Progenitor cell of endocrine pancreas (in vitro differentiated cells): Measurements from ENCODE around the gene PRPS2. TPM values are rescaled to one million over a fixed set of nuclear protein-coding genes. Genes with fewer than 3 reads are reported as not detected.
A peak's percentile ranks its signal among the peaks of the same experiment; 100 is the strongest.

Source experiments
- DNase-seq: peaks from one replicate; pipeline ENCODE4 v3.0.0; 2021; ENCODE audit warnings: low spot score; ENCODE audit not compliant: unreplicated experiment
- H3K27ac Mint-ChIP-seq: 2 replicates; pipeline ENCODE4 v1.8.0; 2021; ENCODE audit warnings: mild to moderate bottlenecking, moderate library complexity, mixed read lengths
- H3K27me3 Mint-ChIP-seq: 2 replicates; pipeline ENCODE4 v1.8.0; 2021; ENCODE audit warnings: mixed read lengths
- H3K36me3 Mint-ChIP-seq: 2 replicates; pipeline ENCODE4 v1.8.0; 2022; ENCODE audit warnings: mixed read lengths; ENCODE audit not compliant: insufficient read depth
- H3K4me1 Mint-ChIP-seq: 2 replicates; pipeline ENCODE4 v1.8.0; 2021; ENCODE audit warnings: low read depth, mixed read lengths
- H3K4me3 Mint-ChIP-seq: 2 replicates; pipeline ENCODE4 v1.8.0; 2021; ENCODE audit warnings: low read depth, mild to moderate bottlenecking, moderate library complexity, mixed read lengths
- H3K9me3 Mint-ChIP-seq: 2 replicates; pipeline ENCODE4 v1.8.0; 2021; ENCODE audit warnings: low read depth, mixed read lengths
- total RNA-seq: library from RNA; stranded (reverse); gene quantifications from 2 replicates; pipeline ENCODE4 v1.2.1, GENCODE V29; 2021
- TF ChIP-seq, protein P1 (sequence below): fragments of 200-600 bp; sonication (generic); IDR thresholded peaks from one replicate; pipeline ENCODE4 v1.5.0; 2021; ENCODE audit warnings: antibody characterized with exemption, mild to moderate bottlenecking; ENCODE audit not compliant: unreplicated experiment

Gene PRPS2
- total RNA-seq, 1 donor from 2014 or later: 18.6 TPM

- Mint-ChIP-seq H3K9me3 (peaks cover 16% of the 10 kb centered on the region), H3K27me3 (no peaks in the 10 kb centered on the region)
- TF ChIP-seq, protein P1, sequence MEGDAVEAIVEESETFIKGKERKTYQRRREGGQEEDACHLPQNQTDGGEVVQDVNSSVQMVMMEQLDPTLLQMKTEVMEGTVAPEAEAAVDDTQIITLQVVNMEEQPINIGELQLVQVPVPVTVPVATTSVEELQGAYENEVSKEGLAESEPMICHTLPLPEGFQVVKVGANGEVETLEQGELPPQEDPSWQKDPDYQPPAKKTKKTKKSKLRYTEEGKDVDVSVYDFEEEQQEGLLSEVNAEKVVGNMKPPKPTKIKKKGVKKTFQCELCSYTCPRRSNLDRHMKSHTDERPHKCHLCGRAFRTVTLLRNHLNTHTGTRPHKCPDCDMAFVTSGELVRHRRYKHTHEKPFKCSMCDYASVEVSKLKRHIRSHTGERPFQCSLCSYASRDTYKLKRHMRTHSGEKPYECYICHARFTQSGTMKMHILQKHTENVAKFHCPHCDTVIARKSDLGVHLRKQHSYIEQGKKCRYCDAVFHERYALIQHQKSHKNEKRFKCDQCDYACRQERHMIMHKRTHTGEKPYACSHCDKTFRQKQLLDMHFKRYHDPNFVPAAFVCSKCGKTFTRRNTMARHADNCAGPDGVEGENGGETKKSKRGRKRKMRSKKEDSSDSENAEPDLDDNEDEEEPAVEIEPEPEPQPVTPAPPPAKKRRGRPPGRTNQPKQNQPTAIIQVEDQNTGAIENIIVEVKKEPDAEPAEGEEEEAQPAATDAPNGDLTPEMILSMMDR: no peak
Measured at GRCh38 chrX:12843668-12844279, 52.6 kb downstream of the PRPS2 start.

DNA sequence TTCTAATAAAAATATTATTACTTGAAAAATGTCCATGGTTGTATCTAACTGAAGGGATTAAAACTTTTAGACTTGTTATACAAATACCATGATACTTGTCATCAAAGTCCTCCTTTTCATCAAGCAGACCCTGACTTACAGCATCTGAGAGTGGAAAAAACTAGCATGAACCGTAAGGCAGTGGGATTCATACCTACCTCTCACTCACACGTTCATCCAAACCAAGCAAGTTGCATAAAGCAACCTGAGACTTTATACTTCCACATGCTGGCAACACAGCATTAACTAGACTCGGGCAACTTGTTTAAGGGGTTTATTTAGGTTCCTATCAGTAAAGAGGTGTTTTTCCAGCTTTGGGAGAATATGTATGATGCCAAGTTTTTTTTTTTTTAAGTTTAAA lies 53.1 kb downstream of the PRPS2 start:
- Mint-ChIP-seq H3K27me3 (no peaks in the 10 kb centered on the region), H3K27ac (no peak overlapping the region), H3K9me3 (peaks cover 18% of the 10 kb centered on the region), H3K4me1 (peaks cover 8% of the 10 kb centered on the region), H3K36me3 (no peaks in the 10 kb centered on the region), H3K4me3 (no peak overlapping the region)
- TF ChIP-seq, protein P1: no peak
- no peak for DNase-seq

More at GRCh38 chrX:12843668-12844279, 52.6 kb downstream of the PRPS2 start:
- DNase-seq: no peak
- Mint-ChIP-seq H3K4me1 (peaks cover 8% of the 10 kb centered on the region), H3K27ac (peak overlapping the region; percentile 92), H3K36me3 (no peaks in the 10 kb centered on the region), H3K4me3 (peak overlapping the region; percentile 0)

GRCh38 chrX:12865359-12865758 lies 74.1 kb downstream of the PRPS2 start:
- no peaks in the 10 kb centered on the region for H3K27me3 Mint-ChIP-seq
- H3K27ac Mint-ChIP-seq: no peak overlapping the region
- no peaks in the 10 kb centered on the region for H3K4me1 Mint-ChIP-seq
- H3K4me3 Mint-ChIP-seq: no peak overlapping the region
- H3K9me3 Mint-ChIP-seq: peaks cover 35% of the 10 kb centered on the region
- TF ChIP-seq, protein P1: no peak
- DNase-seq: no peak
- no peaks in the 10 kb centered on the region for H3K36me3 Mint-ChIP-seq

DNA sequence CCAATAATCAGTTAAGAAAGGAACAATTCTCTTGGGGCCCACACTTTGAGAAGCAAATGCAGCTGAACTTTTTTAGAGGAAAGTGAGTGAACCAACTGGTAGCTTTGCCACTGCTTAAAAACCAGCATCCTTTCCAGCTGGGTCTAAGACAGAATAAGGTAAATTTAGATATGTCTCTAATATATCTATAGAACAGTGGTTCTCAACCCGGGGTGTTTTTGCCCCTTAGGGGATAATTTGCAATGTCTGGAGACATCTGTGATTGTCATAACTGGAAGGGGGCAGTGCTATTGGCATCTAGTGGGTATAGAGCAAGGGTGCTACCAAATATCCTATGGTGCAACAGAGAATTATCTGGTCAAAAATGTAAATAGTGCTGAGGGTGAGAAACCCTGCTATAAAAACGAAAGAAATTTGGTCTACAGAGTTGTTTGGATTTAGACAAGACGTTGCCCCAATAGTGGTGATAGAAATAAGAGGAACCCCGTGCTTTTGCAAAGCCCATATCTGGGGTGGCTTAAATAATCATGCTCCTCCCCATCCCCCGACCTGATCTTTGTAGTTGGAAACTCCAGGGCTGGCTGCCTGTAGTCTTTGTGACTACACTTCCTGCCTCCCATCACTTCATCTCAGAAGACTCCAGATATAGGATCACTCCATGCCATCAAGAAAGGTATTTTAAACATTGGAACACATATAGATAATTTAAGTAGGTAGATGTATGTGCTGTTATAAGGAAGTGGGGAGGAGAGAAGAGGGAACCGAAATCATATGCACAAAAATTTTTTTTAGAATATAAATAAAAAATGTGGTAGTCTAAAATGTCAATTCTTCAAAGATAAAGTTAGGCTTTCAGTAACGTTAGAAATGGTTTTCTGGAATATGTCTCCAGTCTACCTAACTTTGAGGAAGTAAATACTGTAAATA lies 75.5 kb downstream of the PRPS2 start, which contains the start of gene TLR7:
Gene TLR7, plus strand, starts transcription at position 622 of the 927 bp plus-strand sequence. CDS start 507 bp downstream, outside the sequence.
- TF ChIP-seq, protein P1: no peak
- no peak for DNase-seq
- H3K36me3 Mint-ChIP-seq: no peaks in the 10 kb centered on the region
- no peak within 1 kb of the TSS for H3K27ac Mint-ChIP-seq
- peaks cover 25% of the 10 kb centered on the region for H3K9me3 Mint-ChIP-seq
- H3K27me3 Mint-ChIP-seq: no peaks in the 10 kb centered on the region
- H3K4me3 Mint-ChIP-seq: no peak within 1 kb of the TSS
- H3K4me1 Mint-ChIP-seq: no peaks in the 10 kb centered on the region

GRCh38 chrX:12867685-12868084 lies 76.5 kb downstream of the PRPS2 start:
- Mint-ChIP-seq H3K27me3 (no peaks in the 10 kb centered on the region), H3K9me3 (peaks cover 28% of the 10 kb centered on the region), H3K4me3 (no peak overlapping the region), H3K27ac (no peak overlapping the region), H3K4me1 (no peaks in the 10 kb centered on the region), H3K36me3 (no peaks in the 10 kb centered on the region)
- TF ChIP-seq, protein P1: no peak
- DNase-seq: no peak
